GM12878 (cell line): ENCODE data around the gene TSHZ3.

Experiments
- BCL11A ChIP-seq: IDR thresholded peaks from 2 replicates; pipeline ENCODE4 v1.6.1; 2011; ENCODE audit warnings: low read depth, low read length
- CTCF ChIP-seq, 3 experiments: IDR thresholded peaks in 2 of 3; conservative IDR thresholded peaks in 1 of 3; 2 replicates each; pipeline ENCODE4 v1.5.1; 2011; ENCODE audit warnings: low read depth in 3 of 3, low read length in 3 of 3, mild to moderate bottlenecking in 3 of 3, control low read depth in 2 of 3, moderate library complexity in 2 of 3, inconsistent platforms in 1 of 3, mixed read lengths in 1 of 3; ENCODE audit not compliant: control insufficient read depth in 2 of 3, insufficient read depth in 1 of 3; ENCODE audit errors: extremely low read depth in 1 of 3
- HDGF ChIP-seq: fragments of 450-650 bp; IDR thresholded peaks from 2 replicates; pipeline ENCODE4 v1.6.1; 2016; ENCODE audit warnings: antibody characterized with exemption
- KLF5 ChIP-seq: fragments of 450-650 bp; IDR thresholded peaks from 2 replicates; pipeline ENCODE4 v1.6.1; 2014; ENCODE audit warnings: mild to moderate bottlenecking; ENCODE audit not compliant: partially characterized antibody
- MTA2 ChIP-seq: fragments of 450-650 bp; IDR thresholded peaks from 2 replicates; pipeline ENCODE4 v1.6.1; 2016; ENCODE audit warnings: low read depth, mild to moderate bottlenecking, moderate library complexity
- NBN ChIP-seq: fragments of 450-650 bp; IDR thresholded peaks from 2 replicates; pipeline ENCODE4 v1.6.1; 2016
- PBX3 ChIP-seq: IDR thresholded peaks from 2 replicates; pipeline ENCODE4 v1.6.1; 2011; ENCODE audit warnings: mild to moderate bottlenecking, low read depth, low read length, moderate library complexity; ENCODE audit not compliant: insufficient replicate concordance
- POLR2A ChIP-seq: IDR thresholded peaks from 2 replicates; pipeline ENCODE4 v1.6.1; 2011; ENCODE audit warnings: low read depth, mild to moderate bottlenecking, low read length
- POLR2AphosphoS5 ChIP-seq: IDR thresholded peaks from 2 replicates; pipeline ENCODE4 v1.6.1; 2011; ENCODE audit warnings: mild to moderate bottlenecking, low read length, inconsistent platforms
- RFX5 ChIP-seq: IDR thresholded peaks from 2 replicates; pipeline ENCODE4 v1.6.1; 2011; ENCODE audit warnings: low read depth, low read length, improper control_type of control experiment
- SREBF1 ChIP-seq: IDR thresholded peaks from 2 replicates; pipeline ENCODE4 v1.6.1; 2012; ENCODE audit warnings: mild to moderate bottlenecking, low read length
- TAF1 ChIP-seq: IDR thresholded peaks from 2 replicates; pipeline ENCODE4 v1.6.1; 2011; ENCODE audit warnings: mild to moderate bottlenecking, low read depth, low read length, borderline replicate concordance
- YY1 ChIP-seq: IDR thresholded peaks from 2 replicates; pipeline ENCODE4 v1.6.1; 2011; ENCODE audit warnings: low read depth, mild to moderate bottlenecking, low read length
- ZBTB11 ChIP-seq: fragments of 450-650 bp; formaldehyde crosslinking; IDR thresholded peaks from 2 replicates; pipeline ENCODE4 v1.5.0; 2022; ENCODE audit warnings: mild to moderate bottlenecking, missing genetic modification characterization

- TF ChIP-seq CTCF (IDR thresholded peaks at IDR 0.05 in 2 of 3, conservative IDR thresholded peaks at IDR 0.05 in 1 of 3; ENCODE audit: control insufficient read depth in 2 of 3, extremely low read depth in 1 of 3, insufficient read depth in 1 of 3, low read depth in 3 of 3, low read length in 3 of 3): no peak
- no peak for TF ChIP-seq POLR2A
- TF ChIP-seq PBX3: no peak
- TF ChIP-seq ZBTB11 (CRISPR knock-in tag): no peak
- no peak for TF ChIP-seq POLR2AphosphoS5
- no peak for TF ChIP-seq BCL11A
- TF ChIP-seq TAF1: no peak
- TF ChIP-seq HDGF: no peak
- no peak for TF ChIP-seq YY1
- TF ChIP-seq SREBF1: no peak
- no peak for TF ChIP-seq MTA2
- TF ChIP-seq RFX5: no peak
- no peak for TF ChIP-seq NBN
- TF ChIP-seq KLF5: no peak
Measured at GRCh38 chr19:31271306-31271911, 77.8 kb downstream of the TSHZ3 start.
